NOMO-1 treated with dmso at 0.1 percent for 144 hours (cell line): ENCODE results near the gene EFHC1.

Experiments used
- DNase-seq: peaks from one replicate; lab custom pipeline; 2025; ENCODE audit not compliant: unreplicated experiment; lab: John Stamatoyannopoulos, UW

The EFHC1 gene

GRCh38 chr6:52516269-52516668 lies 96.1 kb downstream of the EFHC1 start:
- DNase-seq: no peak

DNA sequence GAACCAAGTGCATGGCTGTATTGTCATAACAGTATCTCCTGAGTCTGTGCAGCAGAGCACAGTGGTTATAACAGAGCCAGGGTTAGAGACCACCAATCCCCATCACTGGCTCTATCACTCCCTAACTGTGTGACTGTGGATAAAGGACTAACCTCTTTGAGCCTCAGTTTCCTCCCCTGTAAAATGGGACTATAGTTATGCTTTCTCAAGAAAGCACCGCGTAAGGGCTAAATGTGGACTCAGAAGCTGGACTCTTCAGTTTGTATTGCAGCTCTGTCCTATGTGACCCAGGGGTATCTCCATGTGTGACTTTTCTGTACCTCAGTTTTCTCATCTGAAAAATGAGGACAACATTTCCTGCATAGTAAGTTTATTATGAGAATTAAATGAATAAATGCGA lies 96.8 kb downstream of the EFHC1 start:
- no peak for DNase-seq

DNA sequence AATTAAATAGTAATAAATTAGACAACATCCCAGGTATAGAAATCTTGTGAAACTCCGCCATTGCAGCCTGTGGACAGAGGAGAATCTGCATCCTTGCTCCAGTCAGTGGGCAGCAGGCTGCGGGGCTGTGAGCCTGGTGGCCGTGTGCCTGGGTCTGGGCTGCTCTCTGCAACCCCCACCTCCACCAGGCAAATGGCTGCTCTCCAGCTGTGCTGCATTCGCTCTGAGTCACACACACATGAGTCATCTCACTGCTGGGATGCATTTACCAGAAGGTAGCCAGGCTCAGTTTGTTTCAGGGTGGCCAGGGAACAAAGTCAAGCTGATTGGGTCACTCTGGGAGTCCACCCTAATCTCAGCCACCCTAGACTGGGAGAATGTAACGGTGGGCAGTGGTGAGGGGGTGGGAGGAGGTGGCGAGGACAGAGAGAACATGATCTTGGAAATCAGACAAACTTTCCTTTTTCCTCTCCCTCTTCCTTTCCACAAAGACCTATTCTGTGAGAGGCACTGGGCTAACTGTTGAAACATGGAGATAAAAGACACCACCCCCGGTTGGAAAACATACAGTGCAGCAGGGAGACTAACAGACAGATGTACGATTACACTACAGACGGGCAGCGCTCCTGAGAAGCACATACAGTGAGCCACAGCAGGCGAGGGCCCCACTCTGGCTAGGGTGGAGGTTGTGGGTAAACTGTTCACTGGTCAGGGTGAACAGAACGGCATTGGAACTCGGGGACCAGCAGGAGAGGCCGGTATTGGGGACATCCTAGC lies 97.5 kb downstream of the EFHC1 start:
- no peak for DNase-seq

GRCh38 chr6:52518279-52518945 lies 98.3 kb downstream of the EFHC1 start:
- DNase-seq: no peak

GRCh38 chr6:52519618-52520017 lies 99.5 kb downstream of the EFHC1 start:
- no peak for DNase-seq

GRCh38 chr6:52522151-52522626 lies 102.0 kb downstream of the EFHC1 start:
- no peak for DNase-seq

DNA sequence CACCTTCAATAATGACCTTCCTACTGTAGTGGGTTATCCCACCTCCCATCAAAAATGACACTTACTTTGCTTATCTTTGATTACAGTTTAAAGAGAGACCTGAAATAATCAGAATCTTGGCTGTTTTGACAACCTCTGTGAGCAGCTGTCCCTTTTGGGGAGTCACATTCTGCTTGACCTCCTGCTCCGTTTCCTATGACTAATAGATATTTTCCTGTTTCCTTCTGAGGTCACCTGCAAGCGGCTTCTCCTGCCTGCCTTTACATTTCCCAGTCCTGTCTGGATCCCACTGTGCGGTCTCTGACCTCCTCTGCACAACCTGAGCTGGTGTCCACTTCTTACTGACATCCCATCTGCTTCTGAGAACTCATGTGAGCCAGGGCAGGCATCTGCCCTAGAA lies 102.5 kb downstream of the EFHC1 start:
- DNase-seq: no peak

GRCh38 chr6:52523378-52524142 lies 103.4 kb downstream of the EFHC1 start:
- no peak for DNase-seq

GRCh38 chr6:52524918-52525317 lies 104.8 kb downstream of the EFHC1 start:
- DNase-seq: no peak

DNA sequence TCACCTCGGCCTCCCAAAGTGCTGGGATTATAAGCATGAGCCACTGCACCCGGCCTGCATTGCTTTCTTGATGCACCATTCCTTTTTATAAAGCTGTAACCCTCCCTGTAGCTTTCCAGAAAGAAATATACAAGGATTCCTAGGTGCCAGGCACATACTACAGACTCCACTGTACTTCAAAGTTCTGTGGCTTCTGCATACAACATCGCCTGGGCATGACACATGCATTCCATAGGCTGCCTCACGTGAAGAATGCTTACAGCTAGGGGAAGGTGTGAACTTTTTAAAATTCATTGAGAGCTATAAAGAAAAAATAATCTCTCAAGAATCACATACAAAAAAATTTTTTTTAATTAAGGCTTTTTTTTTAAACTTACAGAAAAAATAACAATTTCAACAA lies 106.5 kb downstream of the EFHC1 start:
- DNase-seq: no peak

GRCh38 chr6:52527436-52527835 lies 107.3 kb downstream of the EFHC1 start:
- no peak for DNase-seq

- DNase-seq: no peak
Observed at GRCh38 chr6:52529311-52529710, 109.2 kb downstream of the EFHC1 start.

- DNase-seq: no peak
Observed at GRCh38 chr6:52530351-52530750, 110.2 kb downstream of the EFHC1 start.

GRCh38 chr6:52531396-52531795 lies 111.3 kb downstream of the EFHC1 start:
- DNase-seq: no peak

DNA sequence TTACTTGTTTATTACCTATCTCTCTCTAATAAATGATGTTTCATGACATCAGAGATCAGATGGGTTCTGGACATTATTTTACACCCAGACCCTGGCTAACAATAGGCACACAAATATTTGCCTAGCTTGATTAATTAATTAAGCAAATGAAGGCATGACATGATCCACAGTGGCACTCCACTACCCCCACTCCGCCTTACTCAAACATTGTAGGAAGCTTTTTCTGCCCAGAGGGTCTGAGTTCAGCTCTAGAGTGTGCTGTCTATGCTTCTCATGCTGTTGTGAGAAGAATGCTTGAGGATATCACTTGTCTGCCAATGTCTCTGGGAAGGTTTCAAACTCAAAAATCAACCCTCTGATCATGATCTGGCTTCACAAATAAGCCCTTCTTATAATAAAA lies 111.7 kb downstream of the EFHC1 start:
- DNase-seq: no peak

GRCh38 chr6:52532457-52532856 lies 112.3 kb downstream of the EFHC1 start:
- DNase-seq: no peak

- no peak for DNase-seq
Observed at GRCh38 chr6:52533491-52533890, 113.3 kb downstream of the EFHC1 start.

DNA sequence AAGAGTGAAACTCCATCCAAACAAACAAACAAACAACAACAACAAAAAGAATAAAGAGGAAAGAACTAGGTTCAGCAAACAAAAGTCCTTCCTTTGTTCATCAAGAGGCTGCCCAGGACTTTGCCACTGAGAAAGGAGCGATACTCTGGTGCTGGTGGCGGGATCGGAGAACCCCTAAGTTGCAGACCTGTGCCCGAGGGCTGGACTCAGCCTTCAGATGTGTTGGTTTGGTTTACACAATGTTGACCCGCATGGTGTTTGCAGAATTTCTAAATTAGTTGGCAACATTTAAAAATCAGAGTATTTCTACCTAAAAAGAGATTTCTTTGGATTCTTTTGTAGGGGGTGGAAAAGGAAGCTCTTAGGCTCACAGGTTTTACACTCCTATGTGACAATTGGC lies 114.2 kb downstream of the EFHC1 start:
- no peak for DNase-seq

DNA sequence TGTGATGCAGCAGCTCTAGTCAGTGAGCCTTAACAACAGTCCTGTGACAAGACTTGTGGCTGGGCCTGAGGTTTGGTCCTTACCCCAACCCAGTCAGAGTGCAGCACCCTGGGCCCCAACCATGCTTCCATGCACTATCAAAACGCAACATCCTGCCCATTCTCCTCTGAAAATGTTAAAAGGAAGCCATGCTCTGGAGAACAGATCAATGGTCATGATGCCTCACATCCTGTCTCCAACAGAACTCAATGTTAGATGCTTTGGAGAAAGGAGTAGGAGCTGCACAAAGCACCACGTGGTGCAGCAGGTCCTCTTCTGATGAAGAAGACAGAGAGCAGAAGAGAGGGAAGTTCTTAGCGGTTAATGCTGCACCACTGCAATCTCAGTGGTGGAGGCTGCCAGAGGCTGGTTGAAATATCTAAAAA lies 114.8 kb downstream of the EFHC1 start:
- DNase-seq: no peak

GRCh38 chr6:52535711-52536423 lies 115.7 kb downstream of the EFHC1 start:
- no peak for DNase-seq

DNA sequence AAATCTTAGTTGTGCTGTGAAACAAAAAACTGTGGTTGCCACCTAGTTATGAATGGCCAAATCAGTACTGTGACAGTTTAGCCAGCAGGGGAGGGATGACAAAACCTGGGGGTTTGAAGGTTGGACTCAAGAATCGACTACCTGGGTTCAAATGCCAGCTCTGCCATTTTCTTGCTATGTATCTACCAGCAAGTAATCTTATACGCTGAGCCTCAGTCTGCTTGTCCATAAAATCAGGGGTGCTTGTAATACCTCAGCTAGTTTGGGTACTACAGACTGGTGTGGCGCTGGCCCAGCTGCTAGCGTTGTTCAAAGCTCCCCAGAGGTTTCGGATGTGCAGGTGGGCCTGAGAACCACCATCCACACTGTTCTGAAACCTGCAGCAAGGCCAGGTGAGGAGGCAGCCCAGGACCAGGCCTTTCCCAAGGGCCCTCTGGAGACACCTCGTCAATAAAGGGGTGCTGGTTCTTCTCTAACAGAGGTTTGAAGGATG lies 116.3 kb downstream of the EFHC1 start:
- DNase-seq: no peak
